Fibroblast of lung (primary cell): Measurements from ENCODE around the gene ARID3A. TPM values are rescaled to one million over a fixed set of nuclear protein-coding genes. Genes with fewer than 3 reads are reported as not detected.

Source experiments
- DNase-seq, 2 donors: peaks; one replicate each; pipeline versions ENCODE4 v3.0.0 to v3.0.0-alpha.2; 2010; ENCODE audit warnings: low read depth in 2 of 2
- H2AFZ ChIP-seq: 2 replicates; pipeline ENCODE4 v1.5.1; 2012; ENCODE audit warnings: low read length, control low read depth, inconsistent platforms
- H3K27ac ChIP-seq: 2 replicates; pipeline ENCODE4 v1.5.1; 2011; ENCODE audit warnings: low read length, control low read depth; ENCODE audit not compliant: insufficient read depth
- H3K27me3 ChIP-seq: 2 replicates; pipeline ENCODE4 v1.5.1; 2011; ENCODE audit warnings: mild to moderate bottlenecking, low read length; ENCODE audit not compliant: control insufficient read depth, insufficient read depth
- H3K36me3 ChIP-seq: 2 replicates; pipeline ENCODE4 v1.5.1; 2011; ENCODE audit warnings: low read length; ENCODE audit not compliant: control insufficient read depth, insufficient read depth
- H3K4me1 ChIP-seq: 2 replicates; pipeline ENCODE4 v1.5.1; 2011; ENCODE audit warnings: low read length; ENCODE audit not compliant: control insufficient read depth, insufficient read depth; ENCODE audit errors: extremely low read depth
- H3K4me2 ChIP-seq: 2 replicates; pipeline ENCODE4 v1.5.1; 2011; ENCODE audit warnings: low read length, control low read depth; ENCODE audit not compliant: insufficient read depth; ENCODE audit errors: extremely low read depth
- H3K4me3 ChIP-seq, 4 experiments: fragments of 200-600 bp in 1 of 4; sonication (generic) in 1 of 4; replicated peaks in 1 of 4; 2 replicates each; pipeline ENCODE4 v1.5.1; 2011 to 2016; ENCODE audit warnings: low read length in 4 of 4, low read depth in 3 of 4, mild to moderate bottlenecking in 3 of 4, control low read depth in 2 of 4, inconsistent platforms in 1 of 4, mixed read lengths in 1 of 4; ENCODE audit not compliant: insufficient read depth in 1 of 4; ENCODE audit errors: control extremely low read depth in 1 of 4
- H3K79me2 ChIP-seq: 2 replicates; pipeline ENCODE4 v1.5.1; 2012; ENCODE audit warnings: mild to moderate bottlenecking, low read length, inconsistent platforms; ENCODE audit not compliant: control insufficient read depth, insufficient read depth
- H3K9ac ChIP-seq: 2 replicates; pipeline ENCODE4 v1.5.1; 2011; ENCODE audit warnings: mild to moderate bottlenecking, low read length, control low read depth; ENCODE audit not compliant: insufficient read depth
- H3K9me3 ChIP-seq: 2 replicates; pipeline ENCODE4 v1.5.1; 2012; ENCODE audit warnings: low read depth, low read length; ENCODE audit not compliant: control insufficient read depth, insufficient read depth
- H4K20me1 ChIP-seq: 2 replicates; pipeline ENCODE4 v1.5.1; 2011; ENCODE audit warnings: low read length; ENCODE audit not compliant: control insufficient read depth, insufficient read depth; ENCODE audit errors: extremely low read depth
- CTCF ChIP-seq, 2 donors: IDR thresholded peaks in 1 of 2; conservative IDR thresholded peaks in 1 of 2; 1 replicate in 1 of 2; 2 replicates in 1 of 2; pipeline ENCODE4 v1.5.1; 2011 to 2012; ENCODE audit warnings: low read length in 2 of 2, control low read depth in 1 of 2, inconsistent platforms in 1 of 2, low read depth in 1 of 2, mild to moderate bottlenecking in 1 of 2
- EZH2 ChIP-seq: IDR thresholded peaks from 2 replicates; pipeline ENCODE4 v1.5.1; 2012; ENCODE audit warnings: low read length, control low read depth, mild to moderate bottlenecking; ENCODE audit errors: missing control alignments
- polyA plus RNA-seq, 2 donors: library from polyadenylated mRNA; depleted of rRNA in 1 of 2; stranded (reverse) in 1 of 2; unstranded in 1 of 2; fragments of >200 nt; gene quantifications; 2 replicates each; pipeline ENCODE4 v1.2.1, GENCODE V29; 2011 to 2012; ENCODE audit warnings: missing spikeins in 1 of 2
- total RNA-seq: library from RNA; depleted of rRNA; stranded (reverse); fragments of >200 nt; gene quantifications from 2 replicates; pipeline ENCODE4 v1.2.1, GENCODE V29; 2014

ARID3A gene
- total and polyA plus RNA-seq, 2 donors (not counting 1 experiment from before 2014, with no cell fraction given): 6.4 to 14.9 TPM

GRCh38 chr19:958967-959855, 33.4 kb downstream of the ARID3A start:
- H3K4me3 ChIP-seq: no peak overlapping the region
- no peak overlapping the region for H3K27ac ChIP-seq
- H3K27me3 ChIP-seq: no peaks in the 10 kb centered on the region
- H3K9ac ChIP-seq: no peak overlapping the region
- TF ChIP-seq CTCF (conservative IDR thresholded peaks at IDR 0.05 in 1 of 2, IDR thresholded peaks at IDR 0.05 in 1 of 2; ENCODE audit: low read depth in 1 of 2, low read length in 2 of 2) (no peak), EZH2 (no peak)
- peaks cover 5% of the 10 kb centered on the region for H3K4me1 ChIP-seq
- H3K4me2 ChIP-seq: no peak overlapping the region
- DNase-seq: peak; percentile 9 to 70
- H3K79me2 ChIP-seq: peaks cover 7% of the 10 kb centered on the region
- no peaks in the 10 kb centered on the region for H4K20me1 ChIP-seq
- no peaks in the 10 kb centered on the region for H3K9me3 ChIP-seq
- H3K36me3 ChIP-seq: peaks cover 9% of the 10 kb centered on the region
- H2AFZ ChIP-seq: no peak overlapping the region

DNA sequence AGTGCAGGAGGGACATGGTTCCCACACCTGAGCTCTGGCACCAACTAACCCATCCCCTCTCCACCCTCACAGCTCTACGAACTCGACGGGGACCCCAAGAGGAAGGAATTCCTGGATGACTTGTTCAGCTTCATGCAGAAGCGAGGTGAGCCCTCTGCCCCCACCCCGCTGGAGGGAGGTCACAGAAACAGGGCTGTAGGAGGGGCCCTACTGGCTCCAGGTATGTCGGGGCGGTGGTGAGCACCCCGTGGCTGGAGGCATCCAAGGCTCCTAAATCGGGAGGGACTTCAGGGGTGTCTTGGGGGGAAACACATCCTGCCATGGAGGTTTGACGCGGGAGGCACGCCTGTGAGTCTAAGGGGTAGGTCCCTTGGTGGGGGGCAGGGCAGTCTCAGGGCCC, 34.2 kb downstream of the ARID3A start:
- H3K79me2 ChIP-seq: peaks cover 5% of the 10 kb centered on the region
- no peak for TF ChIP-seq CTCF (conservative IDR thresholded peaks at IDR 0.05 in 1 of 2, IDR thresholded peaks at IDR 0.05 in 1 of 2; ENCODE audit: low read depth in 1 of 2, low read length in 2 of 2)
- TF ChIP-seq EZH2: no peak
- peaks cover 14% of the 10 kb centered on the region for H3K36me3 ChIP-seq
- H3K4me2 ChIP-seq: no peak overlapping the region
- no peak overlapping the region for H3K9ac ChIP-seq
- no peak overlapping the region for H3K27ac ChIP-seq
- H3K27me3 ChIP-seq: no peaks in the 10 kb centered on the region
- no peak overlapping the region for H3K4me3 ChIP-seq
- no peaks in the 10 kb centered on the region for H4K20me1 ChIP-seq
- no peak overlapping the region for H2AFZ ChIP-seq
- no peak for DNase-seq
- no peaks in the 10 kb centered on the region for H3K9me3 ChIP-seq
- peaks cover 5% of the 10 kb centered on the region for H3K4me1 ChIP-seq

- Histone ChIP-seq H4K20me1 (no peaks in the 10 kb centered on the region), H3K9me3 (no peaks in the 10 kb centered on the region), H3K36me3 (peaks cover 17% of the 10 kb centered on the region), H3K27me3 (no peaks in the 10 kb centered on the region), H3K27ac (no peak overlapping the region), H3K4me2 (no peak overlapping the region), H3K4me1 (peaks cover 5% of the 10 kb centered on the region), H2AFZ (no peak overlapping the region), H3K4me3 (no peak overlapping the region), H3K9ac (no peak overlapping the region), H3K79me2 (peaks cover 2% of the 10 kb centered on the region)
- TF ChIP-seq CTCF (conservative IDR thresholded peaks at IDR 0.05 in 1 of 2, IDR thresholded peaks at IDR 0.05 in 1 of 2; ENCODE audit: low read depth in 1 of 2, low read length in 2 of 2) (no peak), EZH2 (no peak)
- no peak for DNase-seq
These were observed 34.7 kb downstream of the ARID3A start for GRCh38 chr19:960601-960938.
